CD4-positive, alpha-beta T cell treated with Interferon gamma for 1 hour (primary cell): Measurements from ENCODE around the gene OR5K1.

Experiments
- DNase-seq: peaks from one replicate; pipeline ENCODE4 v3.0.0-alpha.2; 2020

The OR5K1 gene

DNA sequence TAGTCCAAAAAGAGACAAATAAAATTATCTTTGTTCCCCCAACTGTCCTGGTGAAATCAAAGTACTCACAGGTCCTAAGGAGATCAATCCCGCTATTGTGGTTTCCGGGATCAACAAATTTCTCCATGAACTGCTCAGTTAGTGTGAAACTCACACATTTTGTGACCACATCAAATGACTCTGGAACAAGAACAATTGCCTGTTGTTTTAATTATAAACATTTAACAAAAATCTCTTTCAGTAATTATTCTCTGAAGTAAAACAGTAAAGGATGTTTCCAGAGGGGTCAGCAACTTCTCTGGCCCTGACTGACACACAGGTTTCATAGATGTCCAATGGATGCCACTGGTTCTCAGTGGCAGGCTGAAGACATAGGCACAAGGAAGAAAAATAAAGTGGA is 55.8 kb downstream of the OR5K1 start:
- DNase-seq: no peak

DNA sequence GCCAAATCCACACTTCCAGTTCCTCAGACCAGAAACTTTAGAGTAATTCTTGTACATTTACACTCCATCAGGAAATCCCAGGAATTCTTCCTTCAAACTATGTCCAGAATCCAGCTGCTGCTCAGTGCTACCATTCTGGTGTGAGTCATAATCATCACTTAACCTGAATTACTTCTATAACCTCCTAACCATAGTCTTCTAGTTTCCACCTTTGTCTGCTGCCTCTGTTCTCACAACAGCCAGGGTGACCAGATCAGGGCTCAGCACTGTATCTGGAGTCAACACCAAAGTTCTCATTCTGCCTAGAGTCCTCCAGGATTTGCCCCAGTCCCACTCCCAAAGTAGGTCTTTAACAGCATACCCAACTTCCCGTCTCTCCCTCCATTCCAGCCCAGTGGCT is 56.4 kb downstream of the OR5K1 start:
- no peak for DNase-seq

GRCh38 chr3:98521897-98522543 is 59.0 kb downstream of the OR5K1 start:
- peak; percentile 37 for DNase-seq
